HG03558 (cell line): ENCODE measurements around the gene ACSL6.

Experiments used
- ATAC-seq: cut with Tn5 transposase; IDR thresholded peaks from one replicate; pipeline ENCODE4 v1.9.1; 2021; ENCODE audit warnings: moderate number of reproducible peaks; ENCODE audit not compliant: unreplicated experiment; ENCODE audit errors: extremely low read depth

The ACSL6 gene

DNA sequence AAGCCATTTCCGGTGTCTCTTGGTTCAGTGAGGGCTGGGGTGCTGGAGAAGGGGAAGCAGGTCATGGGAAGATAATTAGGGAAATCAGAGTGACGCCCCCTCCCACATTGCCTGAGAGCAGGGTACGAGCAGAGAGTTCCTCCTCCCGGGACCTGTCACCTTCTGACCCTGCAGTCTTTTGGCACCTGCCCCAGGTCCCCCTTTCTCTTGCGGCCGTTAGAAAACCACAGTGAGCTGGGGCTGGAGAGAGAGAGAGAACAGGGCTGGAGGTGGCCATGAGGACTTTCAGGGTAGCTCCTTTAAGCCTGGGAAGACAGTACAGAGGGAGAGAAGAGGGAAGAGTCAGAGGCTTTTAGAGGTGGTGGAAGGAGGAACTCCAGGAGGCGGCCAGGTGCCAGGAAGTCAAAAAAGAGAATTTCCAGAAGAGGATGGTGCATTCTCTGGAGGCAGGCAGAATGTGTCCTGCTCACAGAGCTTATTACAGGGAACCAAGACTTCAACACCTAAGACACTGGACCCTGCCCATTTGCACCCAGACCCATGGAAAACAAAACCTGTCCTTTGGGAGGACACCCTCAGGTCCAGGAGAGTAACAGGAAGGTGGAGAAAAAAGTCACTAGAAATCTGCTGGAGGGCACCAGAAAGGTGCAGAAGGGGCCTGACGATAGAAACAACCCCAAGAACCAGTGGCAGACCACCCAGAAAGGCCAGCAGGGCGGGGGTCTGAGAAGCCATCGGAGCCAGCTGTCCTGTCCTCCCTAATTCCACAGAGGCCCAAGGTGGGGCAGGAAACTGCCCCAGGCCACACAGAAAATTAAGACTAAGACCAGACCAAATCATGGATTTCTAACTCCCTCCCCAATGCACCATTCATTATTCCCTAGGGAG lies 6.5 kb upstream of the ACSL6 start:
- ATAC-seq = no peak

DNA sequence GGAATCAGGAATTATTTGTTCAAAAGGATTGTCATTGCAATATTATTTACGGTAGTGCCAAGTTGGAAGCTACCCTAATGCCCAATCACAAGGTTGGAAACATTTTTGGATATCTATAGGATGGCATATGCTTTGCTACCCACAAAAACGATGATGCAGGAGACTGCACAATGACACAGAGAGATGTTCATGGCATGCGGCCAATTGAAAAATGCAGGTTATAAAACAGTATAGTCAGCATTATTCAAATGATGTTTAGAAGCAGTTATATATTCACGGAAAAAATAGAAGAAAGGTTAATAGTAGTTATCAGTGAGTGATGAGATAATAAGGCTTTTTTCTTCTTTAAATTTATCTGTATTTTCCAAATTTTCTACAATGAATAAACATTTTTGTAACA lies 5.9 kb upstream of the ACSL6 start:
- no peak for ATAC-seq

DNA sequence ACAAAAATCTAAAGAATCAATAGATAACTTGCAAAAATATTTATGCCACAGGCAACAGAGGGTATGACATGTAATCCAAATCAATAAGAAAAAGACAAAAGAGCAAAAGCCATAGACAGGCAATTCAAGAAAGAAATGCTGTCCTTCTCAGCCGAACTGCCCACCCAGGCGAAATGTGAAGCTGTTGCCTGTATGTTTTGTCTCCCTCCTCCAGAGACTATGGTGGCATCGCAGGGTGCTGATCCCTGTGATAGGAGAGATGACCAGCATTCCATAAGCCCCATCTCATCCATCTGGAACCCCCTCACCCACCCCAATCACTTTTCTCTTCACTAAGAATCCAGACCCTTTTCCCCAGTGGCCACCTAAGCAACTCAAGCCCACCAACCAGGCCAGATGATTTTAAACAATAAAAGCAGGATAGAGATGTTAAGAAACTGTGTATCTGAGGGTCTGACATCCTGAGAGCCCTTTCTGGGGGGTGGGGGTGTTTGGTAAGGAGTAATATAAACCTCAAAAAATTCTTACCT lies 5.3 kb upstream of the ACSL6 start:
- no peak for ATAC-seq

DNA sequence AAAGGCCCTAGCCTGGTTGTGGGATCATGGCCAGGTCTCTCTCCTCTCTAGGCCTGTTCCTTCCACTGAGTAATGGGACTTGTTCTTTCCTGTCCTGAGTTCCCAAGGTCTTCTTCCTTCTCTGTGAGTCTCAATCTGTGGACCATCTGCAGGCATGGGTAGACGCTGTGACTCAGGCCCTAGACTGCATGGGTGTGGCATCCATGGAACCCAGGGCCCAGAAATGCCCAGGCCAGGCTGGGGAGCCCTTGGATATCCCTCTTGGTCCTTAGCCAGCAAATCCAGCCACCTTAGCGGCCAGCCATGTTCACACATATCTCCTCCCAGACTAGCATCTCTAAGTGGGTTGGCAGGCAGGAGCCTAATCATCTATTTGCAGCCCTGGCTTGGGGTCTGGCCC lies 2.3 kb upstream of the ACSL6 start:
- no peak for ATAC-seq

DNA sequence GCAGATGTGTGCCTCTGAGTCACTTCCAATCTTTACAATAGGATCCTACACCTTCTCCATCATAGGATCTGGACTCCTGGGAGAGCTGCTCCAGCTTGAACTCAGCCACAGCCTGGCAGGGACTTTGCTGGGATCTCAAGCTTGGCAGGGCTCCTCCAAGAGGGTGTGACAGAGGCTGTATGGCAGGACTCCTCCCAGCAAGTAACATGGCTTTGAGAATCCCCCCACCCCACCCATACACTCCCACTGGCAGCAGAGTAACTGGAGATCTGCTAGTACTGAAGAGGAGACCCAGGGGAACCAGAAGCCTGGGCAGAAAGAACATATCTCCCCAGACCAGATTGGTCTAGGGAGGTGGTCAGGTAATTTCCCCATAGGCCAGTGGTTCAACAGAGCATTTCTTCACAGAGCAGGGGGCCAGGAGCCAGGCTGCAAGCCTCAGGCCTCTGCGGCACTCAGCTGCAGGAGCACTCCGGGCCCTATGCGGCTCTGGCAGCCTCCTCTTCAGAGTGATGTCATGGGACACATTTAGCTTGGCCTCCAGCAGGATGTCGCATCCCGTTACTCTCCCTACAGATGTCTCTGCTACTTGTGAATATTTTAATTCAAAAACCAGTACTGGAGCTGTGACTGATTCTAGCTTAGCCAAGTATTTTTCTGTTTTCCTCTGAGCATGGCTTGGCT lies 1.7 kb upstream of the ACSL6 start:
- no peak for ATAC-seq

DNA sequence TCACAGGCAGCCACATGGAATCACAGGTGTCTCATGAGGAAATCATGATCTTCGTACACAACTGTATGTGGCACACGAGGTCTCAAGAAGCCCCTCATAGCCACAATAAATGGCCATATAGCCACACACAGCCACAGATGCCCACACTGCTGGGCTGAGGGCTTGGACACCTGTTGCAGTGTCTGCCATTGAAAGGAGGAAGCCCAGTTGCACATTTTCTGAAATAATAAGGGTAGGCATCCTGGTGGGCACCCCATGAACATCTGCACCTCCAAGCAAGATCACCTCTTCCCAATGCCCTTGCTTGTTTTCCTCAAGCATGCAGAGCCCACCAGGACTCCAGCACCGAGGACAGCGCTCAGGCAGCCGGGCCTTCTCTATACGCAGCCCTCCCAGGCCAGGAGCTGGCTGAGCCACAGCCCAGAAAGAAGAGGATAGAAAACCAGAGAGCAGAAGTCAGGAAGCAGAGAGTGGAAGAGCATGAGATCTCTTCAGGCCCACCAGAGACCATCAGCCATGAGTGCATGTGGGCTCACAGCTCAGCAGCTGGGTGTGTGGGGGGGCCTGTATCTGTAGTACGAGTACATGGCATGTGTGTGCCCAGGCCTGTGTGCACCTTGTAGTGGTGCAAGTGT lies 1.0 kb upstream of the ACSL6 start:
- no peak for ATAC-seq

DNA sequence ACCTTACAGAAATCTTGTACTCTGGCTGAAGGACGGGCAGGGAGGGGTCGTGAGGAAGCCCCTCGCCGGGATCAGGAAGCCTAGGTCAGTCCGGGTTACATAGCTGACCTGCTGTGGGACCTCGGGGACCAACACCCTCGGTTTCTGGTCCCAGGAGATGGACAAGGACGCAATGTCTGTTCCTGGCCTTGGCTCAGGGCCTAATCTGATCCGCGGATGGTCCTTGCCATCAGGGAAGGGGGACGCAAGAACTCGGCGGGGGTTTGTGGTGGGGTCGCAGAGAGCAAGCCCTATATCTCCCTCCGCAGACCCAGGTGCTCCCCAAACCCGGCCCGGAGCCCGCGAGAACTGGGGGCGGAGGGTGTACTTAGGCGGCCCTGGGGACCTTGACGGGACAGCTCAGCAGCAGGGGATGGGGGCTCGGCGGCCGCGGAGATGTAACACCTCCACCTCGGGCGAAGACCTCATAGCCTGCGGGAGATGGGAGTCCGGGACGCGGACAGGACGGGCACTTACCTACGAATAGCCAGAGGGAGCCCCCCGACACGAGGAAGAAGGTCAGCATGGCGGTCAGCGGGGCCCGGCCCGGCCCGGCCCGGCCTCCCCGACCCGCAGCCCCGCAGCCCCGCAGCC lies 353 bp downstream of the ACSL6 start:
- ATAC-seq = no peak

DNA sequence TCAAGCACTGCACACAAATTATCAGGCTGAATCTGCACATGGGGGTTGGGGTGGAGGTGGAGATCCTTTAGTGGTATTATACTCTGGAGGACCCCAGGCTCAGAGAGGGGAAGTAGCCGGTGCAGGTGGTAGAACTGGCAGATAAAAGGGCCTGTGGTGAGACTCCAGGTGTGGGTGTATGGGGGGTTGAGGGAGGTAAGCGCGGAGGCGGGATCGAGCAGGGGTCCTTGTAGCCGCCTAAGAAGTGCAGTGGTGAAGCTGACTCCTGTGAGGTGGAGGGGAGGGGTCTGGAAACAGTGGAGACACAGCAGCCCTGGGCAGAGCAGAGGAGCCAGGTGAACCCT lies 841 bp downstream of the ACSL6 start:
- ATAC-seq = no peak

DNA sequence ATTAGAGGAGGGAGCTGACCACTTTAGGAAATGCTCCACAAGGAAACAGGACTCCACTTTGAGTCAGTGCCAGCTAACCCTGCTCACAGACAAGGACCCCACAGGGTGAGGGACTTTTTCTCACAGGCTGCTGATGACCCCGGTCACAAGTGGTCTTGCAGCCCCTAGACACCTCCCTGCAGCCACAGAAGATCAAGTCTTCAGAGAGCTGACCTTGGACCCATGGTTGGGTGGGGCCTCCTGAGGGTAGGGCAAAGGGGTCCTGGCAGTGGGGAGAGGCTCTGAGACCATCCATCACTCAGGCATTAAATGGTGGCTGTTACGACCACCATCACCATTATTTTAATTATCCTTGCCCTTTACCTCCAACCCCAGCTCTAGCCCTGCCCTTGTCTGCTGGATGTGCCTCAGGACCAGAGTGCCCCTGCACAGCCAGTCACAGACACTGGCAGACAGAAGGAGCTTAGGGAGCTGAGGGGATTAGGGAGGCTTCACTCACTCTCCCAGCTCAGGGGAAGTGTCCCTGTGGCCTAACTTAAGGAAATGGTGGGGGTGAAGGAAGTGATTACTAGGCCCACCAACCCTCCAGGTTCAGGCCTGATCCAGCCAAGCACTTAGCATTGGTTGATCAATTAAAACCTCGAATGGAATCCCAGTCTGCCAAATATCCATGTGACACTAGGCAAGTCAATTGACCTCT lies 1.6 kb downstream of the ACSL6 start:
- no peak for ATAC-seq

DNA sequence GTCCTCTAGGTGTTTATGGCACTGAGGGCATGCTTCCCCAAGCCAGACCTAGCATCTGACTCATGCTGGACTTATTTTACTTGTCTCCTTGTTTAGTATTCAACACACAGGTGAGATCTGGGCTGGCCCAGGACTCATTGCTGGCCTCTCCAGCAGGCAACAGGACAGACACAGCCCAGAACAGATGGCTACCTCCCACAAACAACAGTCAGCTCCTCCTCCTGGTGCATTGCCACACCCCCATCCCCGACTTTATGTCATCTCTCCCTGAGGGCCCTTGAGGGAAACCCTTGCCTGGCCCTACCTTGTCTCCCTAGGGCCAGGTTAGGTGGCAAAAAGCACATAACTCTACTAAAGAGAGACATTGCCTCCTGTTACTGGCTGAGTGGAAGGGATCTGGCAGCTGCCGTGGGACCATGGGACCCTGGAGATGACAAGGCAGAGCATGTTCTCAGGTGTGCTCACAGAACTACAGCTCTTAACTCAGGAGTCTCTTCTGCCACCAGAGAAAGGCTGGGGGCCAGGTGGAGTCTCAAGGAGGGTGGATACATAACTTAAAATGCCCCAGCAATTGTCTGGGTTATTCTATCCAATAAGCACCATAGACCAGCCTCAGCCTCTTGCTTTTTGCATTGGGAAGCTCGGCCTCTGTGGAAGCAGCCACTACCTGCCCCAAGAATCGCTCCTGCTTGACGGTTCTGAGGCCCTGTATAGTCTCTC lies 2.3 kb downstream of the ACSL6 start:
- no peak for ATAC-seq

DNA sequence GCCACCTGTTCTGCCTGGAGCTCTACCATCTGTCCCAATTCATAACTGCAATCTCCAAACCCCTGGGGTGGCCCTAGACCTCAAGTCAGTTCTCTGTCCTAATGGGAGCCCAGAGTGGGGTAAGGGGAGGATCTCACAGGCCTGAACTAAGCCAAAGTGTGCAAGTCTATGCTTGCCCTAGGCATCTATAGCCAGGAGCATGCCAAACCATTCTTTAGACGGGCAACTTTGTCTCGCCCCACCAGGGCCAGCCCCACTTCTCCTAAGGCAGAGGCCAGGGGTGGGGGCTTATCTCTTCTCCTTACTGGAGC lies 3.3 kb downstream of the ACSL6 start:
- no peak for ATAC-seq

DNA sequence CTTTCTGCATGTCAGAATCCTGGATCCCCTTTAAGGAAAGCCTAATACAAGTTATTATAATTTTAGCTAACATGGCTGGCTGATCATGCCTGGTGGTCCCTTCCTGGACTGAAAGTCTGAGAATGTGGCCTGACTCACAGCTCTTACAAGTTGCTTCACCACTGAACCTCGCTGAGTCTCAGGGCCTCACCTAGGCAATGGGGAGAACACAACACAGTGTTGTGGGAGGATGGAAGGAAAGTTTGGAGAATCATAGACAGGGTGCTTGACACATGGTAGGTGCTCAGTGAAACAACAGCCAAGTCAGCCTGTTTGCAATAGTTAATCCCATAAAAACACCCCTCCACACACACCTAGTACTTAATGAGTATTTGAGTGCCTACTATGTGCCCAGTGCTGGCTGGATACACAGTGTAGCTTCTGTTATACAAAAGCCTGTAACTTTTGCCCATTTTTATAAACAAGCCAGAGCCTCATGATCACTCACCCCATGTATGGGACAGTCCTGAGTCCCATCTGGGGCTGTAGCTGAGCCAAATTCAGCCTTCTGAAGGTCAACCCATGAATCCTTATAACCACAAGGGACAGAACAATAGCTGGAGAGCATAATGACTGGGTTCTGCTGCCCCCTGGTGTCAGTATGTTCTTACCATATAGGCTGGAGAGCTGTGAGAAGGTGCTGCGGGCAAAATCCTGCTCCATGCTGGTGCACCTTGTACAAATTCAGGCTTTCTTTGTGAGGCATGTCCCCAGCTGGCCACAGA lies 3.9 kb downstream of the ACSL6 start:
- ATAC-seq = no peak

DNA sequence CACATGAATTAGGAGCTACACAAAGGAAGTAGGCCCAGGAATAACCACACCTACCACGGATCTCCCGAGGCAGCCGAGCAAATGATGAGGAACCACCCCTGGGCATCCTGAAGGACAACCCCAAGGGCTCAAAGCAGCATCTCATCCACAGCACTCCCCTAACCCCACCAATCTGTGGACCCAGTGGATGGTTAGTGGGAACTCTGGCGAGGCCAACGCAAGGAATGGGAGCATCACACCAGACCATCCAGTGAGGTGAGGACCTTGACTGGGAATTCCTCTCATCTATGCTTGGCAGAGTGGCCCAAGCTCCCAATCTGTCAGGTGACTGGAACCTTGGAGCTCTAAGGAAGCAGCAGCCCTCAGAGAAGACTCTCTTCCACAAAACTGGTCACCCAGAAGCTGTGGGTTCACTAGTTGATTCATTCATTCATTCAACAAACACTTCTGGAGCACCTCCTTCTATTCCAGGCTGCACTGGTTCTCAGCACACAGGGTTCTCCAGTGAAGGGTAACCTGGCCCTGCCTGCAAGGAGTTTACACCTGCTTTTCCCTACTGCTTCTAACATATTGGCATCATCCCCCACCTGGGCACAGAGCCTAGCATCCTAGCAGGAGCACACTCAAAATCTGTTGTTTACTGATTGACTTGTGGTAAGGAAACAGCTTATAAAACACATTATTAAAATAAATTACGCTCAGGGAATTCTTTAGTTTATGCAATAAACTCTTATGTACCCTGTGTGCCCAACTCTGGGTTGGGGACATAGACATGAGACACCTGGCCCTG lies 4.9 kb downstream of the ACSL6 start:
- no peak for ATAC-seq

DNA sequence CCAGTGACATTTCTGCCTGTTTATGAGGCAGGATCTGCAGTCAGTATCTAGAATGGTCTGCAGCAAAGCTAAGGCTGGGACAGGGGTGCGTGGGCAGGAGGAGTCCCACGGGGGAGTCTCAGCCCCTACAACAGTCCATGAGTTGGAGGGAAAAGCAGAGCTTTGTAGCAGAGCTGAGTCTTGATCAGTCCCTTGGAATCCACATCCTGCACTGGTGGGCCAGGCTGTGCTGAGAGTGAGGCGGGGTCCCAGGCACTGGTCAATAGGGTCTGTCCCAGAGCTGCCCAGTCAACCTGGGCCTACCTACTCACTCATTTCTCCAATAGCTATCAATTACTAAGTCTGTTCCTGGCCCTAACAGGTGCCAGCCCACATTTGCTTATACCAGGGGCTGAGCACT lies 5.9 kb downstream of the ACSL6 start:
- ATAC-seq = no peak

DNA sequence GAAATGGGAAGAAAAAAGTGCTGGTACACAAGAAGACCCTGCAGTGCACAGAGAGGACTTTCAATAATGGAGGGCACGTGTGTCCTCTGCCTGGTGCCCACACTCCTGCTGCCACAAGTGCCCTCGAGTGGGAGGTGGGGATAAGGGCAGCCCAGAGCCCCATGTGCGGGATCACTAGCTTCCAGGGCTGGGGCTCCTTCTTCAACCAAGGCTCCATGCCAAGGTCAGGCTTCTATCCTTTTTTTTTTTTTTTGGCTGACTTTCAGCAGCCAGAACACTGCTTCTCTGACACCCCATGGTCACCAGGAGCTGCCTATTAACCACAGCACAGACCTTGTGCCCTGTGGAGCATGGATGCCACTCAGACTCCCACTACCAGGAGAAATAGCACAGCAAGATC lies 7.5 kb downstream of the ACSL6 start:
- no peak for ATAC-seq

DNA sequence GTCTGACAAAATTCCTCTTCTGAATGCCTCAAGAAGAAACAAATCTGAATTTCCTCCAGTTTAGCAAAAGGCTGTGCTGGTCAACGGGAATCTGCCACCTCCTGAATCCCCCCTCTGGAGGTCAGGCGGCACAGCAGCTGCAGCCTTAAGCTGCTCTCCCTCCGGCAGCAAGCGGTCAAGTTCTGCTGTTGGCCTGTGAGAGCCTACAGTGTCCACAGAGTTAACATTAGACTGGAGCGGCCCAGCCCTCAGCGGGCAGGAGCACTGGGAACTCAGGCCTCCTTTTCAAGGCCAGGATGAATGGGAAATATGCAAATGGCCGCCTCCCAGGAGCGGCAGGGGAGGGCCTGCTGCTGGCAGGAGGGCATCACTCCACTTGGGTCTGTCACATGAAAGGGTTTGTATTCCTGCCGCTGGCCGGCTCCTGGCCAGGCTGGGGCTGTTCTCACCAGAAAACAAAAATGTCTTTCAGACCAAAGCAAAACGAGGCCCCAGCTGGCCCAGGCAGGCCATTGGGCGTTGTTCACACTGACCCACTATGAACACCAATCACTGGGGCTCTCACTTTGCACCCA lies 8.2 kb downstream of the ACSL6 start:
- no peak for ATAC-seq

DNA sequence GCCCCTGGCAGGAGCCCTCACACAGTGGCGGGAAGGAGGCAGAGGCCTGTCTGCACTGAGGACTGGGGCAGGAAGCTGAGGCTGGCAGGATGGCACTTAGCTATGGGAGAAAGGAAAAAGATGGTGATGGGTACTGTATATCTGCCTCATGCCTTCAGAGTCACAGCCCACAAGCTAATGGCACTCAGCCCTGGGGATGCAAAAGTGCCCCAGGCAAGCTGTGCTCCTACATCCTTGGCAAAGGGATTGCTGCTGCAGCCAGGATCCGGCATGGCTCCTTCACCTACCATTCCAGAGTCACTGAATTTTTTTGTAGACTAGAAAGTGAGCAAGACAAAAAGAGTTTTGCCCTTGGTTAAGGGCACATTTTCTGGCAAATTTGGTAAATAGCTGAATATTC lies 8.7 kb downstream of the ACSL6 start:
- no peak for ATAC-seq
